Measurements from ENCODE around the gene MX2.

Gene MX2

DNA sequence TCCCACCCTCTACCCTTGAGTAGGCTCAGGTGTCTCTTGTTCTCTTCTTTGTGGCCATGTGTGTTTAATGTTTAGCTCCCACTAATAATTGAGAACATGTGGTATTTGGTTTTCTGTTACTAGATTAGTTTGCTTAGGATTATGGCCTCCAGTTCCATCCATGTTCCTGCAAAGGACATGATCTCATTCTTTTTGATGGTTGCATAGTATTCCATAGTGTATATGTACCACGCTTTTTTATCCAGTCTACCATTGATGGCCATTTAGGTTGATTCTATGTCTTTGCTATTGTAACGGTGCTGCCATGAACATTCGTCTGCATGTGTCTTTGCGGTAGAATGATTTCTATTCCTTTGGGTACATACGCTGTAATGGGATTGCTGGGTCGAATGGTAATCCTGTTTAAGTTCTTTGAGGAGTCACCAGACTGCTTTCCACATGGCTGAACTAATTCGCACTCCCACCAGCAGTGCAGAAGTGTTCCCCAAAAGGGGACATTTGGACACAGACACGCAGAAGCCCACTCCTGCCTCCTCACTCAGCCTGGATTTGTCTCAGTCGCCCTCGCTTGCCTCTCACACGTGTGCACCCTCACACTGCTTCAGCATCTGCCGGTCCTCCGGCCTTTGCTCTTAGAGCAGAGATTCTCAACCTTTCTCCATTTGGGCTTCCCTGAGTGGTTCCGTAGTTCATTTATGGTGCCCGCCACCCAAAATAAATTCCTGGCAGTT, 3.7 kb downstream of the MX2 start:
- DNase-seq (ENCODE audit: low read depth): no peak

- no peak for DNase-seq (ENCODE audit: low read depth)
Observed at GRCh38 chr21:41366522-41367151, 4.8 kb downstream of the MX2 start.

GRCh38 chr21:41367301-41367944, 5.6 kb downstream of the MX2 start:
- DNase-seq (ENCODE audit: low read depth): no peak

DNA sequence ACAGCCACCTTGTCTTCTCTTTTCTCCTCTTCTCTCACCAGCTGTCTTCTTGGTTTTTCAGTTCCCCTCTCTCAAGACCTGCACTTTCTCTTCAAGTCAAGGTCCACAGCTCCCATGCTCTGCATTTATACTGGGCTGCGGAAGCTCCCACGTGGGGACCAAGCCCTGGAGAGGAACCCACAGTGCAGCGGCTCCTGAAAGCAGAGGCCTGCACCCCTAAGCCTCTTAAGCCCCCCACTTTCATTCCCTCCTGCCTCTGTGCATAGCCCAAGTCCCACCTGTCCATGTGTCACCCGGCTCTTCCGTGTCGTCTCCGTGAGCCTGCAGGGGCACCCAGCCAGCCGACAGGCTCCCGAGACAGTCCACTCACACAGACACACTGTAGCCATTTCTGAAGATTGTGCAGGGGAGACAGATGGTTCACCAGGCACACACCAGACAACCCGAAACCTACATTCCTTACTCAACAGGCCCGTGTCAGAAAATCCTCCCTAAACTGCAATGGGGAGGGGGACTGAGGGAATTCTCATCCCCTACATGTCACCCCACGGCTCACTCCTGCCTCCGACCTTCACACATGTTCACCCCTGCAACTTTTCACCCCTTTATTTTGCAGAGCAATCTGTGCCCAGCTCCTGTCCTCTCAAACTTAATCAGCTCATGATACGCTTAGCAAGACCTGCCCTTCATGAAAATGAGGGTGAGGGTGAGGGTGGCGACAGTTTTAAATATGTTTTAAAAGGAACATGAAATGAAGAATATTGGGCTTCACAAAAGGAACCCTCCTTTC, 6.3 kb downstream of the MX2 start:
- DNase-seq (ENCODE audit: low read depth): no peak

DNA sequence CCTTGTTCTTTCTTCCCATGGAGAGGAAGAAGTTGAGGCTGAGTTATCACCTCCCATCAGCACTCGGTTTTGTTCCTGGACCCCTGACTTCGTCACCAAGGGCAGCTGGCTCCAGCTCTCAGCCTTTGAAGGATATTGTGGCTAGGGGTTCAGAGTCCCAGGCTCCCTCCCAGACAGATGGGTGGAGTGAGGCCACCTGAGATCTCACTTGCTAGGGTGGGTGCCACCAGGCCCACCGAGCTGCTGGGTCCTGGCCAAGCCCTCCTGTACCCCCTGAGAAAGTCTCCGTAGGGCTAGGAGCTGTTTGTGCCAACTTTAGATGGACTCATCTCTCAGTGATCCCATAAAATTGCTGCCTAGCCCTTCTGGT, 6.9 kb downstream of the MX2 start:
- DNase-seq (ENCODE audit: low read depth): no peak

DNA sequence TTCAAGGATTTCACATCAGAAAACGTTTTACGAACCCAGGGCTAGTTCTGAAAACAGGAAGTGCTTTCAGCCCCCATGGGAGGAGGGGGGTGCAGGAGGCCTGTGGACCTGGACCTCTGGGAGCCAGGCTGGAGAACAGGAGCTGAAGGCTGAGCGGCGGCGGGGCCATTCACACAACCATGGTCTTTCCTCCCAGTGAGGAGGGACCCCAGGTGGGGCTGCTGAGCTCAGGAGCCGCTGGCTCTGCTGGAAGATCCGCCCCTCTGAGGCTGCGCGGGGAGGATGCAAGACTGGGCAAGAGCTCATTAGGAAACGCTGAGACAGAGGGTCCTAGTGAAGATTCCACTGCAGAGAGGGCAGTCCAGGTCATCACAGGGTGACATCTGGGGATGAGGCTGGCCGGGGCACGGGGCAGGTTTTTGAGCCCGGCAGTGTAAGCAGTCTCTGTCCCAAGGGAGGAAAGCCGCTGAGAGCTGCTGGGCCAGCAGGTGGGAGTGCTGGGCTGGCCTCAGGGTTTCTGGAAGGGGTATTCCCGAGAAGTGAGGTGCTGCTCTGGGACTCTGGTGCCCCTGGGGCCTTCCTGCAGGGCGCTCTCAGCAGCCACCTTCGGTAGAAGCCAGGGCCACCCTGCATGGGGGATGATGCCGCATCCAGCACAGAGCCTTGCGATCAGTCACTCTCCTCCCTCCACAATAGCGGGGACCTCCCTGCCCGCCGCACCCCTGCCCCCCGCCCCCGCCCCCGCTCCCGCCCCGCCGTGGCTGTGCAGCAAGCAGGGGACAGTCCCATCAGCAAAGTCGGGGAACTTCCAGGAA, 7.5 kb downstream of the MX2 start:
- no peak for DNase-seq (ENCODE audit: low read depth)

GRCh38 chr21:41369920-41370839, 8.4 kb downstream of the MX2 start:
- DNase-seq (ENCODE audit: low read depth): no peak

- no peak for DNase-seq (ENCODE audit: low read depth)
Observed at GRCh38 chr21:41370840-41371684, 9.2 kb downstream of the MX2 start.

- no peak for DNase-seq (ENCODE audit: low read depth)
Observed at GRCh38 chr21:41371685-41372030, 9.8 kb downstream of the MX2 start.

DNA sequence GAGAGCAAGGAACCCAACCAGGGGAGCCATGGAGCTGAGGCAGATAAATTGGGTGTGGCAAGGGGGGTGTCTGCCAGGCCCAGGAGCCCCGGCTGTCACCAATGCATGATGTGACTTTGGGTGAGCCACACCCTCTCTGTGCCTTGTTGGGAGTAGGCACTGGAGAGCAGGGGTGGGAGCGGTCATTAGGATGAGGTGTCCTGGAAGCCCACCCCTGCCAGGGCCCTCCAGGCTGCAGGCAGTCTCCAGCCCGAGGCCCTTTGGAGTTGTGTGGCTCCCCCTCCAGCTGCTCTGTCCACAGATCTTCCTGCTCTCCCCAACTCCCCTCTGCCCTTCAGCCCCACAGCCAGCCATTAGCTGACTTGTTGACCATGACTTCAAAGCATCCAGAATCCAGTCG, 11.4 kb downstream of the MX2 start:
- no peak for DNase-seq (ENCODE audit: low read depth)

DNA sequence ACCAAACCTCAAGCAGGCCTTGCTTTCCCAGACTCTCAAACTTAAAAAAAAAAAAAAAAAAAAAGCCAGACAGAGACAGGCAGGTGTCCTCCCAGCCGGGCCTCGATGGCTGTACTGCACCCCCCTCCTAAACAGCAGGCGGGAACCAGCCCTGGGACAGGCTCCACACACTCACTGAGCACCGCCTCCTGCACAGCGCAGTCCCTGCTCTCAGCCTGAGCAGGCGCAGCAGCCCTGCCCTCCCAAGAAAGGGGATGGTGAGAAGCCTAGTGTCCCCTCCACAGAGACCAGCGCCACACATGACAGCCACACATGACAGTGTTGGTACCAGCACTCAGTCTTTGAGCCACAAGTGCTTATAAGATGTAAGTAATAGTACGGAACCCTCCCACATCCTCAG, 11.9 kb downstream of the MX2 start:
- DNase-seq (ENCODE audit: low read depth): no peak

DNA sequence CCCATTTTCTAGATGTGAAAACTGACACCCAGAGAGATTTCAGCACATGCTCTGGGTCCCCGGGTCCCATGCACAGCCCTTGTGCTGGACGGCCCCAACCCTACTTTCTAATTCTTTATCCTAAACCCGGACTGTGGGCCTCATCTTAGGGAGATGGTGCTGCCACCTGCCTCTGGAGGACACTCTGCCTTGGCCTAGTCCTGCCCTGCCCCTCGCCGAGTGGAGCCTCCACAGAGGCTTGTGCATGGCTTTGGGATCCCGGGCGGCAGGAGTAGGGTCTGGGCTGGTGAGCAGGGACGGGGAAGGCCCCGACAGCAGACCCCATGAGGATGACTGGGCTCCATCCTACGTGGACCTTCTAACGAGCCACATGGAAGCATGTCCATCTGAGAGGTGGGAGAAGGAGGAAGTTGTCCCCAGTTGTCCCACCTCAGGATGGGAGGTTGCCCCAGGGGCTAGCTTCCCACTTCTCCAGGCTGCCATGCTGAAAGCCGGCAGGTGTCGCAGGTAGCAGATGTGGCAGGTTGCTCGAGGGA, 12.4 kb downstream of the MX2 start:
- no peak for DNase-seq (ENCODE audit: low read depth)

DNA sequence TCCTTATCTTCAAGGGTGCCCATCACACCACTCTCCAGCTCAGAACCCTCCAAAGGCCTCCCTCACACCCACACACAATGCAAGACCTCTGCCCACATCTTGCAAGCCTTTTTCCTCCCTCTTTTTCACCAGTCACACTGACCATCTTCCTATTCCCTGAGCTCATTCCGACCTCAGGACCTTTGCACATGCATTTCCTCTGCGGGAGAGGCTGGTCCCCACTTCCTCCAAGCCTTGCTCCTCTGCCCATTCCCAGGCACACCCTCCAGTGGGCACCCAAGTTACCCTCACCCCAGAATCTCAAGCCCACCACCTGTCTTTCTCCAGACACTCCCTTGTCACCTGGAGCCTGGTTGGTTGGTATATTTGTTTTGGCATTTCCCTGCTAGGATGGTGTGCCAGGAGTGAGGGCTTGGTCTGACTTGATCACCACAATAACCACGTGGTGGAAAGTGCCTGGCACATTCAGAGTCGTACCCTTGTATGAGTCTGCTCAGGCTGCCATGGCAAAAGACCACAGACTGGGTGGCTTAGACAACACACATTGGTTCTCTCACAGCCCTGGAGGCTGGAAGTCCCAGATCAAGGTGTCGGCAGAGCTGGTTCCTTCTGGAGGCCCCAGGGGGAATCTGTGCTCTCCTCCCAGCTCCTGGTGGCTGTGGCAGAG, 13.2 kb downstream of the MX2 start:
- no peak for DNase-seq (ENCODE audit: low read depth)

DNA sequence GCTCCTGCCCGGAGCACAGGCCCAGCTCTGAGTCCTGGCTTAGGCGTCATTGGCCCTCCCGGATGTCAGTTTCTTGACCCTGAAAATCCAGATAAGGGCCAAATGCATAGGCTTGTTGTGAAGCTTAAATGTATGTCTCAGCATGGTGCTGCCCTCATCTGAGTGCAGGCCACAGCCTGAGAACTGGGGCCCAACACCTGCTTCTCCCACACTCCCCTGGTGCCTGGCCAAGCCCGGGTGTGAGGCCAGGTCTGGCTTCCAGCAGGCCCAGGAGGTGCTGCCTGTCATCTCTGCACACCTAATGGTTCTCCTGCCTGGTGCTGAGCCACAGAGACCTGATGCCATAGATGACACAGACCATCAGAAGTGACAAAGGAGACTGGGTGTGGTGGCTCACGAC, 14.0 kb downstream of the MX2 start:
- DNase-seq (ENCODE audit: low read depth): no peak

DNA sequence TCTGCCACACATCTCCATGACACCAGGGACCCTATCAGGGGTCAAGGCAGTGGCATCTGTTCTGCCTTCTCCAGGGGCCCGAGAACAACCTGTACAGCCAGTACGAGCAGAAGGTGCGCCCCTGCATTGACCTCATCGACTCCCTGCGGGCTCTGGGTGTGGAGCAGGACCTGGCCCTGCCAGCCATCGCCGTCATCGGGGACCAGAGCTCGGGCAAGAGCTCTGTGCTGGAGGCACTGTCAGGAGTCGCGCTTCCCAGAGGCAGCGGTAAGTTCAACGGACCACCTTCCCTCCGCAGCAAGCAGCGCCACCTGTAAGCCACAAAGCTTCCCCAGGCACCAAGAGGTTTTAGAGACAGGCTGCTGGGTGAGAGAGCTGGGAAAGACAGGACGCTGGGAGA, 15.9 kb downstream of the MX2 start:
- no peak for DNase-seq (ENCODE audit: low read depth)

GRCh38 chr21:41378849-41379248, 17.0 kb downstream of the MX2 start:
- DNase-seq (ENCODE audit: low read depth): no peak

DNA sequence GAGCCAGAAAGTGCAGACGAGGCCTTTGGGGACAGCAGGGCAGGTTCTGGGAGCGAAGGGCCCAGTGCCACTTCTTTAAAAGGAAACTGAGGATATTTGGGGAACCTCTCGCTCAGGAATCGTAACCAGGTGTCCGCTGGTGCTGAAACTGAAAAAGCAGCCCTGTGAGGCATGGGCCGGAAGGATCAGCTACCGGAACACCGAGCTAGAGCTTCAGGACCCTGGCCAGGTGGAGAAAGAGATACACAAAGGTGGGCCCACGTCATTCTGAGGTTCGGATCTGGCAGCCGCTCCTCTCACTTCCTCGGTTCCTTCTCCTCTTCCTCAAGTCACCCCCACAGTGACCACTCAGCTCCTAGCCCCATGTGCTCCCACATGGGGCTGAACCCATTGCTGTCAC, 18.1 kb downstream of the MX2 start:
- DNase-seq (ENCODE audit: low read depth): no peak

GRCh38 chr21:41381731-41382130, 19.9 kb downstream of the MX2 start:
- no peak for DNase-seq (ENCODE audit: low read depth)

Data from fibroblast of the conjunctiva (primary cell).